ENCODE measurements around the gene ZNF516. TPM values are rescaled to one million over a fixed set of nuclear protein-coding genes. Genes with fewer than 3 reads are reported as not detected.

The ZNF516 gene
- total RNA-seq, 1 donor, result 16.3 TPM

DNA sequence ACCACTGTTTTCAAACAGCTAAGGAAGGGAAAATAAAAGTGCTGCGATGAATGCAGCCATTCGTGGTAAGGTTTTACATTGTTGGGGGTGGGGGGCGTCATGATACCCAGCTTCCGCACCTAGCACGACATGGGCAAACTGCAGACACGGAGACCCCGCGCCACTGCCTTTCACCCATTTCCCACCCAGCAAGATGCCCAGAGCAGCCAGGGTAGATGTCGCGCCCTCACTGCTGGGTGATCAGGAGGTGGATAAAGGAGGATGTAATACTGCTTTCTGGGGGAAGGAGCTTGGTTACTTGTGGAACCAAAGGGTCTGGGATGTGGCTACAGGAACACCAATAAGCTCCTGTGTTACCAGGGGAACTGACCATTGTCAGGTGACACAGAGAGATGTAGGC lies 138.4 kb downstream of the ZNF516 start:
- Histone ChIP-seq H3K4me3 (ENCODE audit: insufficient read depth, low read length) (no peak overlapping the region), H3K4me1 (ENCODE audit: insufficient read depth, low read length) (peaks cover 16% of the 10 kb centered on the region), H4K20me1 (ENCODE audit: insufficient read depth, low read length) (no peaks in the 10 kb centered on the region)

GRCh38 chr18:76354348-76354747 lies 140.7 kb downstream of the ZNF516 start:
- Histone ChIP-seq H3K27me3 (ENCODE audit: insufficient read depth, low read length) (no peaks in the 10 kb centered on the region), H3K4me3 (ENCODE audit: insufficient read depth, low read length) (no peak overlapping the region), H3K9me3 (ENCODE audit: low read depth, low read length) (no peaks in the 10 kb centered on the region), H3K36me3 (ENCODE audit: insufficient read depth, low read length) (peaks cover 4% of the 10 kb centered on the region), H3K79me2 (ENCODE audit: insufficient read depth, low read length) (no peaks in the 10 kb centered on the region), H2AFZ (ENCODE audit: low read length) (no peak overlapping the region), H3K4me2 (ENCODE audit: insufficient read depth, low read length) (no peak overlapping the region), H3K4me1 (ENCODE audit: insufficient read depth, low read length) (peaks cover 16% of the 10 kb centered on the region), H4K20me1 (ENCODE audit: insufficient read depth, low read length) (no peaks in the 10 kb centered on the region), H3K27ac (ENCODE audit: low read depth, low read length) (no peak overlapping the region)
- DNase-seq (ENCODE audit: insufficient read length, low spot score, missing footprints), result peak; percentile 86
- no peak for TF ChIP-seq CTCF (IDR thresholded peaks at IDR 0.05; ENCODE audit: extremely low read depth, low read depth, low read length)

More for the DNA sequence above, 138.4 kb downstream of the ZNF516 start:
- Histone ChIP-seq H3K27ac (ENCODE audit: low read depth, low read length) (no peak overlapping the region), H3K36me3 (ENCODE audit: insufficient read depth, low read length) (peaks cover 4% of the 10 kb centered on the region), H3K27me3 (ENCODE audit: insufficient read depth, low read length) (no peaks in the 10 kb centered on the region), H3K9me3 (ENCODE audit: low read depth, low read length) (no peaks in the 10 kb centered on the region), H2AFZ (ENCODE audit: low read length) (no peak overlapping the region), H3K79me2 (ENCODE audit: insufficient read depth, low read length) (no peaks in the 10 kb centered on the region), H3K4me2 (ENCODE audit: insufficient read depth, low read length) (no peak overlapping the region)
- no peak for DNase-seq (ENCODE audit: insufficient read length, low spot score, missing footprints)
- no peak for TF ChIP-seq CTCF (IDR thresholded peaks at IDR 0.05; ENCODE audit: extremely low read depth, low read depth, low read length)

DNA sequence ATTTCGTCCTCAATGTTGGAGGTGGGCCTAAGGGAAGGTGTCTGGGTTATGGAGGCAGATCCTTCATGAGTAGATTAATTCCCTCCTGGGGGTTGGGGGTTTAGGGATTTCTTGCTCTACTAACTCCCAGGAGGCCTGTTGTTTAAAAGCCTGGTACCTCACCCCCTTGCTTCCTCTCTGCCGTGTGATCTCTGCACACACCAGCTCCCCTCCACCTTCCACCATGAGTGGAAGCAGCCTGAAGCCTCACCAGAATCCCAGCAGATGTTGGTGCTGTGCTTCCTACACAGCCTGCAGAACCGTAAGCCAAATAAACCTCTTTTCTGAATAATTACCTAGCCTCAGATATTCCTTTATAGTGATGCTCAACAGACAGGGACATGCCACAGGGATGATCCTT lies 141.5 kb downstream of the ZNF516 start:
- no peaks in the 10 kb centered on the region for H4K20me1 ChIP-seq (ENCODE audit: insufficient read depth, low read length)
- peaks cover 16% of the 10 kb centered on the region for H3K4me1 ChIP-seq (ENCODE audit: insufficient read depth, low read length)
- H3K4me2 ChIP-seq (ENCODE audit: insufficient read depth, low read length), result no peak overlapping the region
- H3K36me3 ChIP-seq (ENCODE audit: insufficient read depth, low read length), result peaks cover 4% of the 10 kb centered on the region
- H3K79me2 ChIP-seq (ENCODE audit: insufficient read depth, low read length), result no peaks in the 10 kb centered on the region
- H2AFZ ChIP-seq (ENCODE audit: low read length), result no peak overlapping the region
- DNase-seq (ENCODE audit: insufficient read length, low spot score, missing footprints), result no peak
- no peak for TF ChIP-seq CTCF (IDR thresholded peaks at IDR 0.05; ENCODE audit: extremely low read depth, low read depth, low read length)
- no peak overlapping the region for H3K4me3 ChIP-seq (ENCODE audit: insufficient read depth, low read length)
- H3K9me3 ChIP-seq (ENCODE audit: low read depth, low read length), result no peaks in the 10 kb centered on the region
- no peaks in the 10 kb centered on the region for H3K27me3 ChIP-seq (ENCODE audit: insufficient read depth, low read length)
- no peak overlapping the region for H3K27ac ChIP-seq (ENCODE audit: low read depth, low read length)

- H3K4me1 ChIP-seq (ENCODE audit: insufficient read depth, low read length), result peaks cover 16% of the 10 kb centered on the region
- no peak for DNase-seq (ENCODE audit: insufficient read length, low spot score, missing footprints)
- TF ChIP-seq CTCF (IDR thresholded peaks at IDR 0.05; ENCODE audit: extremely low read depth, low read depth, low read length), result no peak
- H3K79me2 ChIP-seq (ENCODE audit: insufficient read depth, low read length), result no peaks in the 10 kb centered on the region
- peaks cover 4% of the 10 kb centered on the region for H3K36me3 ChIP-seq (ENCODE audit: insufficient read depth, low read length)
- H3K9me3 ChIP-seq (ENCODE audit: low read depth, low read length), result no peaks in the 10 kb centered on the region
- H3K27ac ChIP-seq (ENCODE audit: low read depth, low read length), result no peak overlapping the region
- H3K4me3 ChIP-seq (ENCODE audit: insufficient read depth, low read length), result no peak overlapping the region
- no peaks in the 10 kb centered on the region for H3K27me3 ChIP-seq (ENCODE audit: insufficient read depth, low read length)
- H3K4me2 ChIP-seq (ENCODE audit: insufficient read depth, low read length), result no peak overlapping the region
- H4K20me1 ChIP-seq (ENCODE audit: insufficient read depth, low read length), result no peaks in the 10 kb centered on the region
- H2AFZ ChIP-seq (ENCODE audit: low read length), result no peak overlapping the region
Observed at GRCh38 chr18:76353046-76353445, 142.0 kb downstream of the ZNF516 start.
